Transverse colon (tissue), 4 donors: ENCODE data around the gene ARSK. TPM values are rescaled to one million over a fixed set of nuclear protein-coding genes. Genes with fewer than 3 reads are reported as not detected.

Source experiments
- DNase-seq: peaks from one replicate; pipeline ENCODE4 v3.0.0-alpha.2; 2019
- H3K27ac ChIP-seq, 4 donors: fragments of 200-600 bp; sonication (generic); 2 replicates each; pipeline ENCODE4 v1.5.1; 2016 to 2018; ENCODE audit warnings: inconsistent platforms in 4 of 4
- H3K27me3 ChIP-seq: fragments of 200-600 bp; sonication (generic); 2 replicates; pipeline ENCODE4 v1.5.1; 2017; ENCODE audit warnings: inconsistent platforms
- H3K36me3 ChIP-seq, 4 donors: fragments of 200-600 bp; sonication (generic); 2 replicates each; pipeline ENCODE4 v1.5.1; 2017 to 2019; ENCODE audit warnings: inconsistent platforms in 4 of 4
- H3K4me1 ChIP-seq, 4 donors: fragments of 200-600 bp; sonication (generic); 2 replicates each; pipeline ENCODE4 v1.5.1; 2017 to 2020; ENCODE audit warnings: inconsistent platforms in 4 of 4
- H3K4me3 ChIP-seq, 4 donors: fragments of 200-600 bp; sonication (generic); 1 replicate in 1 of 4; 2 replicates in 3 of 4; pipeline versions ENCODE4 v1.5.1 to v1.6.1; 2017 to 2019; ENCODE audit warnings: inconsistent platforms in 4 of 4
- H3K9me3 ChIP-seq, 2 donors: fragments of 200-600 bp; sonication (generic); 2 replicates each; pipeline ENCODE4 v1.5.1; 2017 to 2019; ENCODE audit warnings: inconsistent platforms in 2 of 2
- CTCF ChIP-seq, 5 experiments: fragments of 200-600 bp in 3 of 5; fragments of 450-650 bp in 2 of 5; sonication (generic) in 3 of 5; IDR thresholded peaks; 1 replicate in 2 of 5; 2 replicates in 3 of 5; pipeline ENCODE4 v1.5.1; 2016 to 2017; ENCODE audit warnings: antibody characterized with exemption in 5 of 5, inconsistent platforms in 3 of 5, mild to moderate bottlenecking in 2 of 5, moderate library complexity in 1 of 5
- EP300 ChIP-seq: sonication (generic); formaldehyde crosslinking; IDR thresholded peaks from one replicate; pipeline ENCODE4 v1.6.1; 2017; ENCODE audit warnings: antibody characterized with exemption, low read depth
- POLR2A ChIP-seq: fragments of 450-650 bp; IDR thresholded peaks from one replicate; pipeline ENCODE4 v1.6.1; 2016; ENCODE audit warnings: antibody characterized with exemption, mild to moderate bottlenecking, moderate library complexity
- POLR2AphosphoS5 ChIP-seq, 3 donors: sonication (generic); formaldehyde crosslinking; IDR thresholded peaks; one replicate each; pipeline ENCODE4 v1.6.1; 2016; ENCODE audit warnings: antibody characterized with exemption in 3 of 3
- WGBS, 2 donors: methylation state at CpG; one replicate each; pipeline ENCODE4 v1.1.5; 2018; ENCODE audit warnings: low coverage in 1 of 2; 5-methylcytosine and 5-hydroxymethylcytosine counted together
- in situ Hi-C, 4 donors: fragments of 200-750 bp; cut with MboI; loops; one replicate each; pipeline versions ENCODE4 v1.15.0 to v1.15.1; 2017; ENCODE audit warnings: low sequenced_read_pairs in 3 of 4, low pct_ligation_motif_present in 1 of 4, low pct_unique_long_range_greater_than_20kb in 1 of 4
- intact Hi-C: fragments of 100-400 bp; cut with DNase I; formaldehyde crosslinking; loops from one replicate; pipeline ENCODE4 v1.15.1; 2023; ENCODE audit warnings: low total_unique reads
- total RNA-seq, 4 donors: library from RNA; depleted of rRNA; stranded (reverse); fragments of >200 nt; gene quantifications; one replicate each; pipeline ENCODE4 v1.1.0, GENCODE V29; 2016

Gene ARSK
- total RNA-seq, 4 donors from 2014 or later, result 0.40 to 5.6 (median 1.8) TPM

GRCh38 chr5:95565280-95565920 lies 10.5 kb downstream of the ARSK start:
- 84 to 87% methylated on average over 4 of the region's 4 CpGs for WGBS, 2 donors

DNA sequence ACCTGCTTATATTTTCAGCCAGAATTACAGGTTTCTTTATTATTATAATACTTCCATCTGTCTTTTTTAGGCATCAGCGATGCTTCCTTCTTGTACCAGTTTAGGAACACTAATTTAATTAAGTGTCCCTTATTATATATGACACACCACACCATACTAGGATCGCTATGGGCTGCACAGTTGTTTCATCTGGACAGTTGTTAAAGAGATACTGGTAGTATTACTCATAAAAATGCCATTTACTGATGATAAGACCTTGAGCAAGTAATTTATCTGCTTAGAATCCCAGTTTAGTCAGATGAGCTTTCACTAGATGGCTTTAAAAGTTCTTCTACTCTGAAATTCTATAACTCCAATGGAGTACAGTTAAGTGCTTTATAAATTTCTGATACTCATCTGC lies 17.1 kb downstream of the ARSK start:
- Histone ChIP-seq H3K27me3 (no peaks in the 10 kb centered on the region), H3K27ac (no peak overlapping the region), H3K4me1 (no peaks in the 10 kb centered on the region), H3K4me3 (no peak overlapping the region), H3K36me3 (no peaks in the 10 kb centered on the region), H3K9me3 (no peaks in the 10 kb centered on the region)
- in situ Hi-C loops (no loop called here), intact Hi-C loops (no loop called here)
- DNase-seq, result no peak
- 94 to 95% methylated on average over 2 of the region's 2 CpGs for WGBS, 2 donors
- TF ChIP-seq POLR2AphosphoS5 (IDR thresholded peaks at IDR 0.05) (no peak), EP300 (no peak), CTCF (IDR thresholded peaks at IDR 0.05) (no peak), POLR2A (no peak)

More at GRCh38 chr5:95565280-95565920, 10.5 kb downstream of the ARSK start:
- no peak for DNase-seq
- no peak overlapping the region for H3K4me3 ChIP-seq
- no peaks in the 10 kb centered on the region for H3K4me1 ChIP-seq
- in situ Hi-C loops (no loop called here), intact Hi-C loops (no loop called here)
- no peak overlapping the region for H3K27ac ChIP-seq
- H3K9me3 ChIP-seq, result no peaks in the 10 kb centered on the region
- no peak for TF ChIP-seq EP300
- no peak for TF ChIP-seq CTCF (IDR thresholded peaks at IDR 0.05)
- TF ChIP-seq POLR2AphosphoS5 (IDR thresholded peaks at IDR 0.05), result no peak
- no peak for TF ChIP-seq POLR2A
- peaks cover 0 to 4% (median 0%) of the 10 kb centered on the region in 4 donors for H3K36me3 ChIP-seq
- no peaks in the 10 kb centered on the region for H3K27me3 ChIP-seq

- H3K27ac ChIP-seq, result no peak overlapping the region
Measured at GRCh38 chr5:95581576-95581975, 26.7 kb downstream of the ARSK start.

GRCh38 chr5:95583992-95584391 lies 29.1 kb downstream of the ARSK start:
- Histone ChIP-seq H3K27ac (no peak overlapping the region), H3K4me3 (no peak overlapping the region), H3K4me1 (no peaks in the 10 kb centered on the region), H3K9me3 (no peaks in the 10 kb centered on the region), H3K36me3 (no peaks in the 10 kb centered on the region), H3K27me3 (no peaks in the 10 kb centered on the region)
- WGBS, 2 donors, result 97 to 100% methylated on average over 1 of the region's 1 CpG
- TF ChIP-seq POLR2AphosphoS5 (IDR thresholded peaks at IDR 0.05), result no peak
- TF ChIP-seq EP300, result no peak
- no peak for TF ChIP-seq CTCF (IDR thresholded peaks at IDR 0.05)
- TF ChIP-seq POLR2A, result no peak
- in situ Hi-C loops, result no loop called here
- no peak for DNase-seq
- intact Hi-C loops, result no loop called here

More at GRCh38 chr5:95581576-95581975, 26.7 kb downstream of the ARSK start:
- intact Hi-C loops, result no loop called here
- Histone ChIP-seq H3K9me3 (no peaks in the 10 kb centered on the region), H3K36me3 (no peaks in the 10 kb centered on the region), H3K4me3 (no peak overlapping the region), H3K4me1 (no peaks in the 10 kb centered on the region), H3K27me3 (no peaks in the 10 kb centered on the region)
- TF ChIP-seq EP300, result no peak
- no peak for TF ChIP-seq CTCF (IDR thresholded peaks at IDR 0.05)
- TF ChIP-seq POLR2AphosphoS5 (IDR thresholded peaks at IDR 0.05), result no peak
- TF ChIP-seq POLR2A, result no peak
- no peak for DNase-seq
- WGBS, 2 donors, result 96 to 100% methylated on average over 1 to 2 of the region's 2 CpGs
- in situ Hi-C loops, result no loop called here
